GM12892 (cell line): ENCODE measurements around the gene UBR3.

Source experiments
- POLR2A ChIP-seq: IDR thresholded peaks from 2 replicates; pipeline ENCODE4 v1.6.1; 2011; ENCODE audit warnings: low read depth, low read length, control low read depth
- TAF1 ChIP-seq: IDR thresholded peaks from 2 replicates; pipeline ENCODE4 v1.6.1; 2011; ENCODE audit warnings: low read depth, mild to moderate bottlenecking, control low read depth, low read length, borderline replicate concordance

- TF ChIP-seq POLR2A (no peak), TAF1 (no peak)
Measured at GRCh38 chr2:169977530-169977929, 150.3 kb downstream of the UBR3 start.
